ENCODE results near the gene SUPT20HL2. TPM values are rescaled to one million over a fixed set of nuclear protein-coding genes. Genes with fewer than 3 reads are reported as not detected.

Gene SUPT20HL2
- total RNA-seq, 2 experiments from 2014 or later: not detected

GRCh38 chrX:24325231-24325630 is 11.4 kb upstream of the SUPT20HL2 start:
- Histone ChIP-seq H3K27ac (ENCODE audit: low read depth in 1 of 2, low read length in 2 of 2) (no peak overlapping the region), H3K36me3 (ENCODE audit: insufficient read depth, low read length) (no peaks in the 10 kb centered on the region), H3K4me1 (ENCODE audit: insufficient read depth, low read length) (no peaks in the 10 kb centered on the region), H3K4me3 (ENCODE audit: low read length) (no peak overlapping the region), H3K9me3 (ENCODE audit: control insufficient read depth in 1 of 2, insufficient read depth in 1 of 2, low read length in 2 of 2) (no peaks in the 10 kb centered on the region), H3K27me3 (ENCODE audit: control insufficient read depth in 1 of 2, insufficient read depth in 2 of 2, low read length in 2 of 2) (peaks cover 0 to 2% of the 10 kb centered on the region in 2 experiments)
- DNase-seq (no peak), ATAC-seq (ENCODE audit: poor library complexity) (no peak)
- H3K27ac Mint-ChIP-seq: no peak overlapping the region
- ChIA-PET CTCF (no interaction called here), POLR2A (no interaction called here)
- intact Hi-C loops (cut with DNase I, micrococcal nuclease): no loop called here
- no peaks in the 10 kb centered on the region for H3K4me1 Mint-ChIP-seq (ENCODE audit: low read depth)
- TF ChIP-seq, protein P1, sequence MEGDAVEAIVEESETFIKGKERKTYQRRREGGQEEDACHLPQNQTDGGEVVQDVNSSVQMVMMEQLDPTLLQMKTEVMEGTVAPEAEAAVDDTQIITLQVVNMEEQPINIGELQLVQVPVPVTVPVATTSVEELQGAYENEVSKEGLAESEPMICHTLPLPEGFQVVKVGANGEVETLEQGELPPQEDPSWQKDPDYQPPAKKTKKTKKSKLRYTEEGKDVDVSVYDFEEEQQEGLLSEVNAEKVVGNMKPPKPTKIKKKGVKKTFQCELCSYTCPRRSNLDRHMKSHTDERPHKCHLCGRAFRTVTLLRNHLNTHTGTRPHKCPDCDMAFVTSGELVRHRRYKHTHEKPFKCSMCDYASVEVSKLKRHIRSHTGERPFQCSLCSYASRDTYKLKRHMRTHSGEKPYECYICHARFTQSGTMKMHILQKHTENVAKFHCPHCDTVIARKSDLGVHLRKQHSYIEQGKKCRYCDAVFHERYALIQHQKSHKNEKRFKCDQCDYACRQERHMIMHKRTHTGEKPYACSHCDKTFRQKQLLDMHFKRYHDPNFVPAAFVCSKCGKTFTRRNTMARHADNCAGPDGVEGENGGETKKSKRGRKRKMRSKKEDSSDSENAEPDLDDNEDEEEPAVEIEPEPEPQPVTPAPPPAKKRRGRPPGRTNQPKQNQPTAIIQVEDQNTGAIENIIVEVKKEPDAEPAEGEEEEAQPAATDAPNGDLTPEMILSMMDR (IDR thresholded peaks at IDR 0.05): no peak
- H3K36me3 Mint-ChIP-seq (ENCODE audit: low read depth): no peaks in the 10 kb centered on the region
- H3K4me3 Mint-ChIP-seq: no peak overlapping the region
- H3K9me3 Mint-ChIP-seq: no peaks in the 10 kb centered on the region
- peaks cover 5% of the 10 kb centered on the region for H3K27me3 Mint-ChIP-seq

GRCh38 chrX:24321741-24322395 is 8.0 kb upstream of the SUPT20HL2 start:
- ATAC-seq (ENCODE audit: poor library complexity): no peak
- POLR2A ChIA-PET: no interaction called here
- DNase-seq: no peak
- Mint-ChIP-seq H3K4me1 (ENCODE audit: low read depth) (no peaks in the 10 kb centered on the region), H3K4me3 (no peak overlapping the region), H3K9me3 (no peaks in the 10 kb centered on the region), H3K36me3 (ENCODE audit: low read depth) (no peaks in the 10 kb centered on the region), H3K27me3 (peaks cover 4% of the 10 kb centered on the region), H3K27ac (no peak overlapping the region)
- no peaks in the 10 kb centered on the region for H3K4me1 ChIP-seq (ENCODE audit: insufficient read depth, low read length)
- H3K27me3 ChIP-seq (ENCODE audit: control insufficient read depth in 1 of 2, insufficient read depth in 2 of 2, low read length in 2 of 2): peaks cover 0 to 2% of the 10 kb centered on the region in 2 experiments
- CTCF ChIA-PET: no interaction called here
- no peak overlapping the region for H3K27ac ChIP-seq (ENCODE audit: low read depth in 1 of 2, low read length in 2 of 2)
- no peak overlapping the region for H3K4me3 ChIP-seq (ENCODE audit: low read length)
- H3K36me3 ChIP-seq (ENCODE audit: insufficient read depth, low read length): no peaks in the 10 kb centered on the region
- TF ChIP-seq, protein P1 (IDR thresholded peaks at IDR 0.05): no peak
- no peaks in the 10 kb centered on the region for H3K9me3 ChIP-seq (ENCODE audit: control insufficient read depth in 1 of 2, insufficient read depth in 1 of 2, low read length in 2 of 2)
- intact Hi-C loops (cut with DNase I, micrococcal nuclease): no loop called here

GRCh38 chrX:24317567-24317966 is 3.7 kb upstream of the SUPT20HL2 start:
- DNase-seq: no peak
- ChIA-PET POLR2A (no interaction called here), CTCF (no interaction called here)
- no peaks in the 10 kb centered on the region for H3K9me3 Mint-ChIP-seq
- Histone ChIP-seq H3K4me1 (ENCODE audit: insufficient read depth, low read length) (no peaks in the 10 kb centered on the region), H3K36me3 (ENCODE audit: insufficient read depth, low read length) (no peaks in the 10 kb centered on the region), H3K27me3 (ENCODE audit: control insufficient read depth in 1 of 2, insufficient read depth in 2 of 2, low read length in 2 of 2) (no peaks in the 10 kb centered on the region), H3K9me3 (ENCODE audit: control insufficient read depth in 1 of 2, insufficient read depth in 1 of 2, low read length in 2 of 2) (no peaks in the 10 kb centered on the region), H3K4me3 (ENCODE audit: low read length) (no peak overlapping the region), H3K27ac (ENCODE audit: low read depth in 1 of 2, low read length in 2 of 2) (no peak overlapping the region)
- no peaks in the 10 kb centered on the region for H3K4me1 Mint-ChIP-seq (ENCODE audit: low read depth)
- intact Hi-C loops (cut with DNase I, micrococcal nuclease): no loop called here
- ATAC-seq (ENCODE audit: poor library complexity): no peak
- TF ChIP-seq, protein P1 (IDR thresholded peaks at IDR 0.05): no peak
- H3K4me3 Mint-ChIP-seq: no peak overlapping the region
- H3K27ac Mint-ChIP-seq: no peak overlapping the region
- H3K36me3 Mint-ChIP-seq (ENCODE audit: low read depth): no peaks in the 10 kb centered on the region
- H3K27me3 Mint-ChIP-seq: no peaks in the 10 kb centered on the region

Measured in CD4-positive, alpha-beta T cell (primary cell).